ENCODE results near the gene TRPV5.
A peak's percentile ranks its signal among the peaks of the same experiment; 100 is the strongest.

The TRPV5 gene

DNA sequence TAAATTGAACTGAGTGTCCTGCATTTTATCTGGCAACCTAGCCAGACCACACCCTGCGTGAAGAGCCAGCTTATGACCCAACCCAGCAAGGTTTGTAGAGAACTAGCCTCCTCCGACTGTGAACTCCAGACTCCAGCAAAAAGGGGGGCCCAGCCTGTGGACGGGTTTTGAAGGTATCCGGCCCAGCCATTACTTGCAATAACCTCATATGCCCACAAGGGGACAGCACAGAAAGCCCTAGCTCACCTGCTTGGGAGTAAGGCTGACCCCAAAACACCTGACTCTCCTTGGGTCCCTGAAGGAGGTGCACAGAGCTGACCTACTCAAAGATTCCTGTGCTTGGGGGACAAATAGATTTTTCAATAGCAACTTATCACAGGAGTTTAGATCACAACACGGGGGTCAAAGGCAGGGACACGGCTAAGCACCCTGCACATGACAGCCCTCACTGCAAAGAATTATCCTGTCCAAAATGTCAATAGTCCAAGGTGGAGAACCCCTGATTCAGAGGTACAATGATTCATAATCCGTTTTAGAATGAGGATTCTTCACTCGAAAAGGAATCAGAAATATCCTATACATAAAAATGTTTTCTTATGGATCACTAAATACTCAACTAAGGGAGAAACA, 52.6 kb downstream of the TRPV5 start:
- DNase-seq (ENCODE audit: low spot score), result peak; percentile 21
- ChIA-PET CTCF (interaction anchor here (0.5 to 1.0 kb wide), 3 partner anchors 80 to 122 kb away, joined by 3 to 4 read pairs (median 3); no protein-coding TSS in a partner anchor), POLR2A (ENCODE audit: low non-redundant PET) (no interaction called here)
- H3K27ac ChIP-seq, result no peak overlapping the region
- TF ChIP-seq, protein P1, sequence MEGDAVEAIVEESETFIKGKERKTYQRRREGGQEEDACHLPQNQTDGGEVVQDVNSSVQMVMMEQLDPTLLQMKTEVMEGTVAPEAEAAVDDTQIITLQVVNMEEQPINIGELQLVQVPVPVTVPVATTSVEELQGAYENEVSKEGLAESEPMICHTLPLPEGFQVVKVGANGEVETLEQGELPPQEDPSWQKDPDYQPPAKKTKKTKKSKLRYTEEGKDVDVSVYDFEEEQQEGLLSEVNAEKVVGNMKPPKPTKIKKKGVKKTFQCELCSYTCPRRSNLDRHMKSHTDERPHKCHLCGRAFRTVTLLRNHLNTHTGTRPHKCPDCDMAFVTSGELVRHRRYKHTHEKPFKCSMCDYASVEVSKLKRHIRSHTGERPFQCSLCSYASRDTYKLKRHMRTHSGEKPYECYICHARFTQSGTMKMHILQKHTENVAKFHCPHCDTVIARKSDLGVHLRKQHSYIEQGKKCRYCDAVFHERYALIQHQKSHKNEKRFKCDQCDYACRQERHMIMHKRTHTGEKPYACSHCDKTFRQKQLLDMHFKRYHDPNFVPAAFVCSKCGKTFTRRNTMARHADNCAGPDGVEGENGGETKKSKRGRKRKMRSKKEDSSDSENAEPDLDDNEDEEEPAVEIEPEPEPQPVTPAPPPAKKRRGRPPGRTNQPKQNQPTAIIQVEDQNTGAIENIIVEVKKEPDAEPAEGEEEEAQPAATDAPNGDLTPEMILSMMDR (conservative IDR thresholded peaks at IDR 0.05; ENCODE audit: low read depth), result peak; percentile 72

DNA sequence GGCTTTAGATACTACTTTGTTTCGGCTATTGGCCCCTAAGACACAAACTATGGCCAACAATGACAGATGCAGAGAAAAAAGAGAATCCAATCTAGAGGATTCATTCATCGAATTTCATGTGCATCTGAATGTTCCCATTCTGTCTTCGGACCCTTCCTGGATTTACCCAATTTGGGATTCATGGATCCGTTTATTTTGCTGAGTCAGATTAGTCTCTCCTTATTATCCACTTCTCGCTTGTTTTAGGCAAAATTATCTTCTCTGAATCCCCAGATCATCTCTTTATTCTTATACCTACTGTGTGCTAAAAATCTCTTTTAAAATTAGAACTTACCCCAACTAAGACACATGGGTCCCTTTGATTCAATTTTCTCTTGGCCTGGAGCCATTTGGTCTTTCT, 54.5 kb downstream of the TRPV5 start:
- ChIA-PET POLR2A (ENCODE audit: low non-redundant PET) (no interaction called here), CTCF (no interaction called here)
- TF ChIP-seq, protein P1 (conservative IDR thresholded peaks at IDR 0.05; ENCODE audit: low read depth), result no peak
- no peak overlapping the region for H3K27ac ChIP-seq
- no peak for DNase-seq (ENCODE audit: low spot score)

DNA sequence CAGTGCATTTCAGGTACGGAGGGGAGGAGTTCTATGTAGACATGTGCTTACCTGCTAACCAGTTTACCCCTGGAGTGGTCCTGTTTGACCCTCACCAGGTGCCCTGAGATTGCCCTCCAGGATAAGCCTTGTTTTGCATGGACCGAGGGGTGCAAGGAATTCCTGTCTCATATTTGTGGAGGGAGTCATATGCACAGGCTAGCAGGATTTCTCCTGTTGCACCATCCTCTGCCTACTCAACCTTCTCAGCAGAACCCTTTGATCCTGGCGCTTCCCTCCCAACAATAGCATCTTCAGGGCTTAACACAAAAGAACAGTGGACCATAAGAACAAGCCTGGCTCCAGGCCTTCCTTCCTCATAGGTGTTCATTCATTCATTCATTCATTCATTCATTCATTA, 55.2 kb downstream of the TRPV5 start:
- H3K27ac ChIP-seq, result no peak overlapping the region
- ChIA-PET POLR2A (ENCODE audit: low non-redundant PET) (no interaction called here), CTCF (no interaction called here)
- TF ChIP-seq, protein P1 (conservative IDR thresholded peaks at IDR 0.05; ENCODE audit: low read depth), result no peak
- no peak for DNase-seq (ENCODE audit: low spot score)

DNA sequence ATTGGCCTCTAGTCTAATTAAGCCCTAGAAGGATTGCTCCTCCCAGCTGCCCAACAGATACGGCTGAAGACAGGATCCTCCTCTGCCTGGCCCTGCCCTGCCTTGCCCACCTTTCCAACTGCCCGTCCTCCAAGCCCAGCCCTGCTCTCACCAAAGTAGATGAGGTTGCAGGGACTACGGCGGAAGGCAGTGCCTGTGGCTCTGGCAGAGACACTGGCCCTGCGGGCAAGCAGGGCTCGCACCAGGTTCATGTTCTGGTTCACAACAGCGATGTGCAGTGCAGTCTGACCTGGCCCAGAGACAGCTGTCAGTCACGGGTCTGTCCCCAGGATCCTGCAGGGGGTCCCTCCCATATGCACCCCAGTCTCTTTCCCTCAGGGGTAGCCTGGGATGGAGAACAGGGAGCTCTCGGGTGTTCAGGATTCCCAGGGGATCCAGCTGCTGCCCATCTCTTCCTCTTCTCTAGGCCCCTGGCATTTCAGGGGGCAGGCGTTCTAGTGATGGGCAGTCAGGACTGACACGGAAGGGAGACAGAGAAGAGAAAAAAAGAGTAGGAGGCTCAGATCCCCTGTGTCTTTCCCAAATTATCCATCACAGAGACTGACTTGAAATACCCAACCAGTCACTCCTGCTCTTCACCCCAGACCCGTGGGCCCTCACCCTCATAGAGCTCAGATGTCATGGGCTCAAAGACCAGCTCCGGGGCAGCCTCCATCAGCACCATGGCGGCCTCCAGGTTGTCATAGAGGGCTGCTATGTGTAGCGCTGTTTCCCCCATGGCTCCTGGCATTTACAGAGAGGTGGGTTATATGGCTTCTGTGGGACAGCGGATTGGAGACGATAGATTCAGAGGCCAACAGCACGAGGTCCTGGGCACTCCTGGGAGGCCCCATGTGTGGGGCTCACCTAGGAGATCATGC, 56.3 kb downstream of the TRPV5 start:
- POLR2A ChIA-PET (ENCODE audit: low non-redundant PET), result no interaction called here
- no peak for DNase-seq (ENCODE audit: low spot score)
- TF ChIP-seq, protein P1 (conservative IDR thresholded peaks at IDR 0.05; ENCODE audit: low read depth), result no peak
- CTCF ChIA-PET, result no interaction called here
- no peak overlapping the region for H3K27ac ChIP-seq

DNA sequence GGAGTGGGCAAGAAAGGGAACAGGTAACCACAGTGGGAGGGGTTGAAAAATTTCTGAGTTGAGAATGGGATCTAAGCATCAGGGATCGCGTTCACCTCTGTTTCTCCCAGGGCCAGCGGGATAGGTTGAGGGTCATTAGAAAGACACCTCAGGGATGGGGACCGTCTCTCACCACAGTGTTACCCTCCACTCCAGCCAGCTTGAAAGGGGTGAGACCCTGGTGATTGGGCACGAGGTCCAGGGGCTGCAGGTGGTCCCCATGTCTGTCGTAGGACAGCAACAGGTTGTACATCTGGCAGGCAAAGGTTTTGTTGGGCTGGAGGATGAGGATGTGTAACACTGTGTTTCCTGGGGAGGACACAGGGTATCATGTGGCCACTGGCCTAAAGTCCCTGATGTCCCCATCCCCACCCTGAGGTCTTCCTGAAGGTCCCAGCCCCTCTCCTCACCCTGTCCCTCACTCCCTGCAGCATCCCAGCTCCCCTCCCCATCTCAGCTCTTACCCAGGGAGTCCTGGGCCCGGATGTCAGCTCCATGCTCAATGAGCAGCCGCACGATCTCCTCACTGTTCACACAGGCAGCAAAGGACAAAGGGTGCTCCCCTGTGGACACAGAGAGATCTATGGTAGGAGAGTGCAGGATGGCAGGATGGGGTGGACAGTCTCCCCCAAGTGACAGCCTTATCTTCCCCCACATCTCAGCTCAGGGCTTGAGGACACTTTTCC, 57.1 kb downstream of the TRPV5 start:
- ChIA-PET CTCF (no interaction called here), POLR2A (ENCODE audit: low non-redundant PET) (no interaction called here)
- DNase-seq (ENCODE audit: low spot score), result no peak
- TF ChIP-seq, protein P1 (conservative IDR thresholded peaks at IDR 0.05; ENCODE audit: low read depth), result no peak
- no peak overlapping the region for H3K27ac ChIP-seq

DNA sequence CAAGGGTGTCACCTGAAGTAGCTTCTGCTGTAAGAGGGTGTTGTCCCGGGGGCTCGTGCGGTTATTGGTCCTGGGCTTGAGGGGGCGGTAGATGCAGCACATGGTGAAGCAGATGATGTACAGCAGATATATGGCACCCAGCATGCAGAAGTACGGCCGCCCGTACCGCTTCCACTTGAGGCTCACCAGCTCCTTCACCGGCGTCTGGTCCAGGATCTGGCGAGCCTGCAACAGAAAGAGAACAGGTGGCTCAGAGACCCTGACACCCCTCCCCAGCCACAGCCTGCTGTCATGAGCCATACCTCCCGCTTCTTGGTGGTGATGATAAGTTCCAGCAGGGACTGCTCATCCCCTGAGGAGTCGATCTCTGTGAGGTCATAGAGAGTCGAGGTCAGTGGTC, 58.1 kb downstream of the TRPV5 start:
- no peak for DNase-seq (ENCODE audit: low spot score)
- POLR2A ChIA-PET (ENCODE audit: low non-redundant PET), result no interaction called here
- TF ChIP-seq, protein P1 (conservative IDR thresholded peaks at IDR 0.05; ENCODE audit: low read depth), result no peak
- no peak overlapping the region for H3K27ac ChIP-seq
- CTCF ChIA-PET, result interaction anchor here (0.6 kb wide), 1 partner anchor 71 kb away, joined by 3 read pairs; no protein-coding TSS in a partner anchor
